Activated naive CD8-positive, alpha-beta T cell treated with anti-CD3 and anti-CD28 coated beads, Interleukin-2, amount 10 ng/mL, durations not matched to agents 7 days and 5 days (primary cell): ENCODE results near the gene CKAP2L. TPM values are rescaled to one million over a fixed set of nuclear protein-coding genes. Genes with fewer than 3 reads are reported as not detected.
"Not testable (repeated sequence)": the region's sequence is repeated elsewhere in the genome, so short reads cannot be mapped to it uniquely, and the experiment has no call there.

Experiments used
- ATAC-seq: fragments of 150-1000 bp; cut with Tn5 transposase; one replicate; pipeline ENCODE4 v1.10.0; 2021; ENCODE audit warnings: low read depth, moderate library complexity
- POLR2A ChIA-PET: fragments of 350-600 bp; sonication (Branson Sonifier 250); formaldehyde crosslinking; loops from one replicate; lab custom pipeline; 2021; ENCODE audit warnings: antibody characterized with exemption; lab: Charles Lee
- DNase-seq: peaks from one replicate; pipeline ENCODE4 v3.0.0; 2021
- H3K27ac Mint-ChIP-seq: one replicate; pipeline ENCODE4 v1.8.0; 2022; ENCODE audit warnings: mild to moderate bottlenecking, mixed read lengths
- H3K27me3 Mint-ChIP-seq: one replicate; pipeline ENCODE4 v1.8.0; 2022; ENCODE audit warnings: mild to moderate bottlenecking, moderate library complexity, mixed read lengths
- H3K36me3 Mint-ChIP-seq: one replicate; pipeline ENCODE4 v1.8.0; 2021; ENCODE audit warnings: mild to moderate bottlenecking, mixed read lengths
- H3K4me1 Mint-ChIP-seq: one replicate; pipeline ENCODE4 v1.8.0; 2021; ENCODE audit warnings: mixed read lengths
- H3K4me3 Mint-ChIP-seq: one replicate; pipeline ENCODE4 v1.8.0; 2022; ENCODE audit warnings: mild to moderate bottlenecking, moderate library complexity, mixed read lengths
- H3K9me3 Mint-ChIP-seq: one replicate; pipeline ENCODE4 v1.8.0; 2021; ENCODE audit warnings: mixed read lengths
- total RNA-seq, 2 experiments: library from RNA; stranded (reverse); gene quantifications; one replicate each; pipeline ENCODE4 v1.2.3, GENCODE V29; 2021

CKAP2L gene
- total RNA-seq, 2 experiments from 2014 or later, result 38.9 to 40.3 TPM

DNA sequence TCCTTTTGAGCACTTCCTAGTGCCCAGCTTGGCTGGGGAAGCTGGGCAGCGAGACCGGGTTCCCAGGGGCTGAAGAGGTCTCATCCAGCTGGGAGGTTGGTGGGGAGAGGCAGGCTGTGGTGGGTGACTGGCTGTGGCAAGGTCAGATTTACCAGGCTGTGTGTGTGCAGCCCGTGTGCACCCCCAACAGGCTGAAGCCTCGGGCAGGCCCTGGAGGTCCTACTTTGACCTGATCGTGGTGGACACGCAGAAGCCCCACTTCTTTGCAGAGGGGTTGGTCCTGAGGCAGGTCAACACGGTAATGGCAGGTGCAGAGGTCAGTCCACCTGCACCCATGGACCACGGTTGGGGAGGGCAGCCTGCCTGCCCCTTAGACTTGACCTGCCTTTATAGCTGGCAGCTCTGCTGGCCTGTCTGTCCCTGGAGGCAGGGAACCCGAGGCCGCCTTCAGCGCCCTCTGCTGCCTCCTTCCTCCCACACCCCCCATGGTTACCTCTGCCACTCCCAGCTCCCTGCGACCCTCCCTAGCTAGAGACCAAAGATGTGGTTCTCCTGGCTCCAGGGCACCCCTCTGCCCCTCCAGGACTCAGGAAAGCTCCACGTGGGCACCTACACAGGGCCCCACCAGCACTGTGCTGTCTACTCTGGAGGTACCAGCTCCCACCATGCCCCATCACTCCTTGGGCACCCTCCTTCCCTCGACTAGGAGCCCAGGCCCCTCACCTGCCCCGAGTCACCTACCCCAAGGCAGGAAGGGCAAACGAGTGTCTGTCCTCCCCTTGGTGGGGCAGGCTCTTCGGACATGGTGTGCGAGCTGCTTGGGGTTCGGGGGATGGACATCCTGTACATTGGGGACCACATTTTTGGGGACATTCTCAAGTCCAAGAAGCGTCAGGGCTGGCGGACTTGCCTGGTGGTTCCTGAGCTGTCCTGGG, 39.6 kb downstream of the CKAP2L start:
- POLR2A ChIA-PET, result interaction anchor here (1.0 to 3.2 kb wide), 7 partner anchors 32 to 100 kb away, joined by 3 to 12 read pairs (median 4); no protein-coding TSS in a partner anchor

DNA sequence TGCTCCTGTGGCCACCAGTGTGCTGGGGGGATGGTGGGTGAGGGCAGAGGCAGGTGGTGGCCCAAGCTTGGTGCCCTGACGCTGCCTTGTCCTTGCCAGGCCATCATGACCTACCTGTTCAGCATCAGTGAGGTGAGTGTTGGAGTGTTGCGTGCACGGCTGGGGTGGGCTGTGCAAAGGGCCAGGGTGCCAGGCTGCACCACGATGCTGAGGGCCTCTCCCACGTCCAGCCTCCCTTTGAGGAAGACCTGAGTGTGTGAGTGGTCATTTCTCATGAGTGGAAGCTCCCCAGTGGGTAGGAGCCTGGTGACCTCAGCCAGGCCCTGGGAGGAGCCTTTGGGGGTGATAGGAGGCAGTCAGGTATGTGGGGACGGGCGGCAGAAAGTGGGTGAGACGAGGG, 40.4 kb downstream of the CKAP2L start:
- Mint-ChIP-seq H3K4me1 (peaks cover 1% of the 10 kb centered on the region), H3K27ac (no peak overlapping the region), H3K27me3 (peaks cover 15% of the 10 kb centered on the region), H3K9me3 (no peaks in the 10 kb centered on the region), H3K36me3 (no peaks in the 10 kb centered on the region), H3K4me3 (no peak overlapping the region)
- ATAC-seq, result no peak
- POLR2A ChIA-PET, result no interaction called here
- DNase-seq, result no peak

More for the DNA sequence above, 39.6 kb downstream of the CKAP2L start:
- Mint-ChIP-seq H3K4me3 (no peak overlapping the region), H3K9me3 (no peaks in the 10 kb centered on the region), H3K4me1 (peaks cover 1% of the 10 kb centered on the region), H3K36me3 (no peaks in the 10 kb centered on the region), H3K27me3 (peaks cover 15% of the 10 kb centered on the region), H3K27ac (no peak overlapping the region)
- DNase-seq (no peak), ATAC-seq (no peak)

DNA sequence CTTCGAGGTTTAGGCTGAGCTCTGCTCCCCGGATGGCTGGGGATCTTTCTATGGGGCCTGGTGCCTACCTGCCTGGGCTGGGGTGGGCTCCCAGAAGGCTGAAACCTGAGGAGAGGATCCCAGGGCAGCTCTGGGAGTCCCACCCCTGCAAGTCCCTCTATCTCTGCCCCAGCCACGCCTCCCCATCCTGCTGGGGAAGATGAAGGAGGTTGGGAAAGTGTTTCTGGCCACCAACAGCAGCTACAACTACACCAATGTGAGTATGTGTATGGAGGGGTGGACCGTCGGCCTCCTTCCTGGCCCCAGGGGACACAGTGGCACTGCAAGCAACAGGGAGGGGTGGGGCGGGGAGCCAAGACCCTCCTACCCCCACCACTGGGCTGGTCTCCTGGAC, 40.9 kb downstream of the CKAP2L start:
- DNase-seq, result no peak
- peaks cover 12% of the 10 kb centered on the region for H3K27me3 Mint-ChIP-seq
- POLR2A ChIA-PET, result no interaction called here

DNA sequence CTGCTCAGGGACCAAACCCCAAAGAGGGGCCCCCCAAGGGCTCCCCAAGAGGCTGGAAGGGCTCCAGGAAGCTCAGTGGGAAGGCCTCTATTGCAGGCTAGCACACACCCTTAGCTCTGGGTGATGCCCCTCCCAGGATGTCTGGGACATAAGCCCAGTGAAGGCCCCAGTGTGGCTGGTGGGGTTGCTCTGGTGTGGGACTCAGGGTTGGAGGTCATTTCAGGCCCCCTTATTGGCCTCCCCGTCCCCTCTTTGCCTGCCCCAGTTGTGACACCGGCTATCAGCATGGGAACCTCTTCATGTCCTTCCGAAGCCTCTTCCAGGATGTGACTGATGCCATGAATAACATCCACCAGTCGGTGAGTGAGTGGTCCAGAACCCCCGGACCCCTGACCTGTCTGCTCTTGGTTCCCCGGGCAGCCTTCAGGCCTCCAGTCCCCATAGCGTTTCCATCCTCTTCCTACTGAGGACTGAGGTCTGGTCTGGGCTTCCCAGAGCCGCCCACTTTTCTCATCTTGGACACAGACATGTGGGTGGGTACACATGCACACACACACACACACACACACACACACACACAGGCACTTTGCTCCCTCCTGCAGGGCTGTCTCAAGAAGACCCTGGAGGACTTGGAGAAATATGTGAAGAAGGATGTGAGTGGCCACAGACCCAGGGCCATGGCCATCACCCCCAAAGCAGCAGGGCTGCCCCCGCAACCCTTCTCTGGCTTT, 41.4 kb downstream of the CKAP2L start:
- DNase-seq (no peak), ATAC-seq (no peak)
- Mint-ChIP-seq H3K36me3 (no peaks in the 10 kb centered on the region), H3K9me3 (no peaks in the 10 kb centered on the region), H3K27me3 (peaks cover 7% of the 10 kb centered on the region), H3K4me3 (no peak overlapping the region), H3K4me1 (peaks cover under 1% of the 10 kb centered on the region), H3K27ac (no peak overlapping the region)
- POLR2A ChIA-PET, result no interaction called here

More for the DNA sequence above, 40.9 kb downstream of the CKAP2L start:
- no peak for ATAC-seq
- Mint-ChIP-seq H3K9me3 (no peaks in the 10 kb centered on the region), H3K4me3 (no peak overlapping the region), H3K4me1 (peaks cover 1% of the 10 kb centered on the region), H3K27ac (no peak overlapping the region), H3K36me3 (no peaks in the 10 kb centered on the region)

DNA sequence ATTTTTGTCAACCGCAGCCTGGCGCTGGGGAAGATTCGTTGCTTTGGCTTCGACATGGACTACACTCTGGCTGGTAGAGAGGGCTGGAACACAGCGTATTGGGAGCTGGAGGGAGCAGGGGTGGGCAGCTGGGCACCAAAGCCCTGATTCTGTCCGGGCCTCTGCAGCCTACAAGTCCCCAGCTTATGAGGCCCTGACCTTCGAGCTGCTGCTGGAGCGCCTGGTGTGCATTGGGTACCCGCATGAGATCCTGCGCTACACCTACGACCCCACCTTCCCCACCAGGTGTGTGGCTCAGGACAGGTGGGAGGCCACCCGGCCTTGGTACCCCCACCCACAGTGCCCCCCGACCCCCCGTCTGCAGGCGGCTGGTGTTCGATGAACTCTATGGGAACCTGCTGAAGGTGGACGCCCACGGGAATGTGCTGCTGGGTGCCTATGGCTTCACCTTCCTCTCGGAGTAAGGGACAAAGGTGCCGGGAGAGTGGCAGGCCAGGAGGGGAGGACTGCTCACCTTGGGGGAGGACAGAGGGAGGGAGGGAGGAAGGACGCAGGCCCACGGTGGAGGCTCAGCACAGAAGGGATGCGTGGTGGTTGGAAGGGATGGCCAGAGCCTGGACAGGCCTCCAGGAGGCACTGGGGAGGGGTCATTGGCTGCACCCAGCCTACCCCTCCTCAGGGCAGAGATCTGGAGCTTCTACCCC, 42.4 kb downstream of the CKAP2L start:
- ATAC-seq (no peak), DNase-seq (no peak)
- Mint-ChIP-seq H3K27ac (no peak overlapping the region), H3K4me1 (no peaks in the 10 kb centered on the region), H3K4me3 (no peak overlapping the region), H3K9me3 (no peaks in the 10 kb centered on the region), H3K36me3 (no peaks in the 10 kb centered on the region), H3K27me3 (peaks cover 11% of the 10 kb centered on the region)
- POLR2A ChIA-PET, result no interaction called here

DNA sequence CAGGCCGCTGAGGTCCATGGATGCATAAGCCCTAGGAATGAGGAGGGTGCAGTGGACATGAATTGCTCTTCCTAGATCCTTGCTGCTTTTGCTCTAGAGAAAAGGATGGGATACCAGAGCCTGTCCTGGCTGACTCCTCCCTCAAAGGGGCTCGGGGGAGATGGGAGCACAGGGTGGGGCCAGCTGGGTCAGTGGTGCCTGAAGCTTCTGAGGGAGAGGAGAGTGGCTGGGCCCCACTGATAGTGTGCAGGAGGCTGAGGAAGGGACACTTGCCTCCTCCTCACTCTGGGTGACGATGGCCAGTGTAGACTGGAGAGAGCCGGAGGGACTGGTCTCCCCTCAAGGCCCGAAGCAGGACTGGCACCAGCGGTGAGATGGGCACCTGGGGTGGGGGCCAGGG, 43.6 kb downstream of the CKAP2L start, which contains the start of gene NT5DC4:
NT5DC4 (plus strand) TSS at position 236 of the 400 bp plus-strand sequence; CDS start at position 296, 60 bp downstream.
- Mint-ChIP-seq H3K27me3 (peaks cover 11% of the 10 kb centered on the region), H3K27ac (no peak within 1 kb of the TSS), H3K9me3 (peaks cover 1% of the 10 kb centered on the region), H3K4me3 (no peak within 1 kb of the TSS), H3K4me1 (no peaks in the 10 kb centered on the region), H3K36me3 (no peaks in the 10 kb centered on the region)
- POLR2A ChIA-PET, result no interaction called here
- ATAC-seq, result no peak
- DNase-seq, result no peak

DNA sequence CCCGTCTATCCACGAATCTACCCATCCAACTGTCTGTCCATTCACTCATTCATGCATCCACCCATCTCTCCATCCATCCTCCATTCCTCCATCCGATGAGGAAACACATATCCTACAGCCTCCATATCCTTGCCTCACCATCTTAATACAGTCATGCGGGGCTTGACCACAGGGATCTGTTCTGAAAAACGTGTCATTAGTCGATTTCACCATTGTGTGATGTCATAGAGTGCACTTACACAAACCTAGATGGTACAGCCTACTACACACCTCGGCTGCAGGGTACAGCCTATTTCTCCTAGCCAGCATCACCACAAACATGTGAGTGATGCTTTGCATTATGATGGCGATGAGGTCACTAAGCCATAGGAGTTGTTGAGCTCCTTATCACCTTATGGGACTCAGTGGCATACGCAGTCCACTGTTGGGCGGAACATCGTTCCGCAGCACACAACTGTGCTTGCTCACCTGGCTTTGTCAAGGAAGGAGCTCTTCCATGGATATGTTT, 45.5 kb downstream of the CKAP2L start:
- H3K27ac Mint-ChIP-seq, result no peak overlapping the region
- H3K4me3 Mint-ChIP-seq, result no peak overlapping the region
- H3K9me3 Mint-ChIP-seq, result peaks cover 1% of the 10 kb centered on the region
- DNase-seq (no peak), ATAC-seq (no peak)
- H3K27me3 Mint-ChIP-seq, result peaks cover 20% of the 10 kb centered on the region
- POLR2A ChIA-PET, result no interaction called here
- no peaks in the 10 kb centered on the region for H3K36me3 Mint-ChIP-seq
- no peaks in the 10 kb centered on the region for H3K4me1 Mint-ChIP-seq

DNA sequence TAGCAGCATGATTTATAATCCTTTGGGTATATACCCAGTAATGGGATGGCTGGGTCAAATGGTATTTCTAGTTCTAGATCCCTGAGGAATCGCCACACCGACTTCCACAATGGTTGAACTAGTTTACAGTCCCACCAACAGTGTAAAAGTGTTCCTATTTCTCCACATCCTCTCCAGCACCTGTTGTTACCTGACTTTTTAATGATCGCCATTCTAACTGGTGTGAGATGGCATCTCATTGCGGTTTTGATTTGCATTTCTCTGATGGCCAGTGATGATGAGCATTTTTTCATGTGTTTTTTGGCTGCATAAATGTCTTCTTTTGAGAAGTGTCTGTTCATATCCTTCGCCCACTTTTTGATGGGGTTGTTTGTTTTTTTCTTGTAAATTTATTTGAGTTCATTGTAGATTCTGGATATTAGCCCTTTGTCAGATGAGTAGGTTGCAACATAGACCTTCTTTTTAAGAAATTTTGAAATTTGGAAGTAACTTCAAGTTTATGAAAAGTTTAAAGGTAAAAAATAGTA, 47.5 kb downstream of the CKAP2L start:
- H3K9me3 Mint-ChIP-seq, H3K4me3 Mint-ChIP-seq, POLR2A ChIA-PET, DNase-seq, H3K36me3 Mint-ChIP-seq, H3K27ac Mint-ChIP-seq, H3K4me1 Mint-ChIP-seq, ATAC-seq: not testable (repeated sequence)
- H3K27me3 Mint-ChIP-seq, result peaks cover 28% of the 10 kb centered on the region

DNA sequence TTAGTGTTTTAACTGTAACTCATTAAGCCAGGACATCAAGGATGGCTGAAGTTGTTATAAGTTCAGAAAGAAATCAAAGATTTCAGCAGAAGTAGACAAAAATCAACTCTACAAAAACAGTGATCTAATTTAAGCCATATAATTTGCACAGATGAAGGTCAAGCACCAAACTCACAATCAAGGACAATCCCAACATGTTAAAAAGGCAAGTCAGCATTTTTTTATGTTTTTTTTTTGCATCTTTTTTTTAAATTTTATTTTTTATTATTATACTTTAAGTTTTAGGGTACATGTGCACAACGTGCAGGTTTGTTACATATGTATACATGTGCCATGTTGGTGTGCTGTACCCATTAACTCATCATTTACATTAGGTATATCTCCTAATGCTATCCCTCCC, 48.3 kb downstream of the CKAP2L start:
- H3K9me3 Mint-ChIP-seq, H3K4me3 Mint-ChIP-seq, ATAC-seq, H3K27ac Mint-ChIP-seq, H3K4me1 Mint-ChIP-seq, H3K36me3 Mint-ChIP-seq, DNase-seq, POLR2A ChIA-PET: not testable (repeated sequence)
- peaks cover 30% of the 10 kb centered on the region for H3K27me3 Mint-ChIP-seq

DNA sequence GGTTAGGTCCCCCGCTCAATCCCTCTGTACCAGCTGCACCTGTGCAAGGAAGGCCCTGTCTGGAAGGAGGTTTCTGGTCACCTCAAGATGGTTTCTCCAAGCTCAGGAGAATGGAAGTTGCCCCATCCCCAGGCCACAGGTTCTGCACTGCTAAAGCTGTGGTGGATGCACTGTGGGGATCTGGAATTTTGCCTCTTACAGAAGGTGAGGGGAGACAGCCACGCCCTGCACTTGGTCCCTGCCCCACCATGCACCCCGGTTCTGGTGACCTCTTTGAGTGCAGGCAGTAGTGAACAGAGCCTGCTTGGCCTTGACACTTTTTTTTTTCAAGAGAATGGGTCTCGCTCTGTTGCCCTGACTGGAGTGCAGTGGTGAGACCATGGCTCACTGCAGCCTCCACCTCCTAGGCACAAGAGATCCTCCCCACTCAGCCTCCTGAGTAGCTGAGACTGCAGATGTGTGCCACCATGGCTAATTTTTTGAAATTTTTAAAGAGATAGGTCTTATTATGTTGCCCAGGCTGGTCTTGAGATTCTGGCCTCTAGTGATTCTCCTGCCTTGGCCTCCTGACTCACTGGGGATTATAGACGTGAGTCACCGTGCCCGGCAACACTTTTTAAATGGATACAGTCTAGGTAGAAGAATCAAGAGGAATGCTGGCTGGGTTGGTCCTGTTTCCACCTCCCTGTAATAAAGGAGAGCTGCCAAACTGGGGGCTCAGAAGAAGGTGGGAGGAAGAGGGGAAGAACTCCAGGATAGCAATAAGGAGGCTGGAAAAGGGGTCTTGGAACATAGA, 49.4 kb downstream of the CKAP2L start:
- Mint-ChIP-seq H3K9me3 (peaks cover 1% of the 10 kb centered on the region), H3K4me1 (peaks cover 5% of the 10 kb centered on the region), H3K27me3 (peaks cover 31% of the 10 kb centered on the region), H3K36me3 (no peaks in the 10 kb centered on the region), H3K4me3 (no peak overlapping the region), H3K27ac (no peak overlapping the region)
- POLR2A ChIA-PET, result no interaction called here
- ATAC-seq (no peak), DNase-seq (no peak)

DNA sequence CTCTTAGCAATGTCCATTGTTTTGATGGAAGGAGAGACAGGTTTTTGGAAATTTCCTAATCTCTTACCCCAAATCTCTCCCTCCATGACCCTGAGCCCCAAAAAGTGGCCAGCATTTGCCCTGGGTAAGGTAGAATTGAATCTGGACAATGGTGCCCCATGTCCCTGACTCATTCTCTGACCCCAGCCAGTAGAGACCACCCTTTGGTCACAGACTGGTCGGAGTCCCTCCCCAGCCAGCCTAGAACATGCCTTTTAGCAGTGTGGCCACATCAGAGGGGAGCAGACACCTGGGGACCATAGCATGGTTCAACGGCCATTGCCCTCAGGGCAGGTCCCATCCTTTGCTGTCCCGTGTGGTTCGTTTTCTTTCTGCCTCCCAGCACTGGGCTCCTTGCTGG, 50.1 kb downstream of the CKAP2L start:
- H3K27me3 Mint-ChIP-seq, result peaks cover 36% of the 10 kb centered on the region
- POLR2A ChIA-PET, result no interaction called here

DNA sequence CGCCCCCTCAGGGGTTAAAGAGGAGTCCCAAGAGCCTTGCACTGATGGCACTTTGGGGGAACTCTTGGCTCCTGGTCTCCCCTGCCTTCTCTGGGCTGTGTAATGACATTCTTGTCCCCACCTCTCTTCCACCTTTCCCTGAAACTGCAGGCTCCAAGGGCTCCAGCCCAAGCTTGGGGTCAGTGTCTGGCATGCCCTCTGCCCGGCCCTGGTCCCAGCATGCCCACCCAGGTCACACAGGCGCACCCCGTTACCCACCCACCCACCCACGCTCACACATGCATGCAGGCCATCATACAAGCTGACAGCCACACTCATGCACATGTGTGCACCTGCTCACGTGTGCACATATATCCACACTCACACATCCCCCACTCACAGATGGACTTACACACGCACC, 50.5 kb downstream of the CKAP2L start:
- Mint-ChIP-seq H3K4me3 (no peak overlapping the region), H3K36me3 (no peaks in the 10 kb centered on the region), H3K9me3 (peaks cover 1% of the 10 kb centered on the region), H3K27me3 (peaks cover 37% of the 10 kb centered on the region), H3K27ac (no peak overlapping the region), H3K4me1 (peaks cover 5% of the 10 kb centered on the region)
- no peak for DNase-seq
- no peak for ATAC-seq
- POLR2A ChIA-PET, result no interaction called here

More for the DNA sequence above, 50.1 kb downstream of the CKAP2L start:
- Mint-ChIP-seq H3K4me3 (no peak overlapping the region), H3K4me1 (peaks cover 5% of the 10 kb centered on the region), H3K9me3 (peaks cover 1% of the 10 kb centered on the region), H3K27ac (no peak overlapping the region), H3K36me3 (no peaks in the 10 kb centered on the region)
- ATAC-seq, result no peak
- DNase-seq, result no peak
